GM12874 (cell line): ENCODE data around the gene ZNF446.

Experiments used
- CTCF ChIP-seq: IDR thresholded peaks from 2 replicates; pipeline ENCODE4 v1.5.1; 2011; ENCODE audit warnings: low read depth, mild to moderate bottlenecking, control low read depth, low read length, moderate library complexity; ENCODE audit not compliant: insufficient read depth

ZNF446 gene

DNA sequence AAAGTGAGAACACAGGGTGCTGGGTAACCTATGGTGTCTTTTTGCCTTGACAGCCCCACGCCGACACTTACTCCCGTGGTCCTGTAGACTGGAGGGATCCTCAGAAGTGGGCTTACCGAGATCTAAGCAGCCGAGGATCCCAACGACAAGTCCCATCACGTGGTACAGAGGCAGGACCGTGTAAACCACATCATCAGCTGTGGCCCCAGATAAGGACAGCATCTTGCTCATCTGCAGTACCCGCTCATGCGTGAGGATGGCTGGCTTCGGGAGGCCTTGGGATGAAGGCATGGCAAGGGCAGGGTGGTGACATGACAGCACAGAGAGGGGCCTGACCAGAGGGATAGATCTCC, 33.6 kb downstream of the ZNF446 start:
- no peak for TF ChIP-seq CTCF

- no peak for TF ChIP-seq CTCF
Observed at GRCh38 chr19:58510084-58510862, 34.1 kb downstream of the ZNF446 start.

DNA sequence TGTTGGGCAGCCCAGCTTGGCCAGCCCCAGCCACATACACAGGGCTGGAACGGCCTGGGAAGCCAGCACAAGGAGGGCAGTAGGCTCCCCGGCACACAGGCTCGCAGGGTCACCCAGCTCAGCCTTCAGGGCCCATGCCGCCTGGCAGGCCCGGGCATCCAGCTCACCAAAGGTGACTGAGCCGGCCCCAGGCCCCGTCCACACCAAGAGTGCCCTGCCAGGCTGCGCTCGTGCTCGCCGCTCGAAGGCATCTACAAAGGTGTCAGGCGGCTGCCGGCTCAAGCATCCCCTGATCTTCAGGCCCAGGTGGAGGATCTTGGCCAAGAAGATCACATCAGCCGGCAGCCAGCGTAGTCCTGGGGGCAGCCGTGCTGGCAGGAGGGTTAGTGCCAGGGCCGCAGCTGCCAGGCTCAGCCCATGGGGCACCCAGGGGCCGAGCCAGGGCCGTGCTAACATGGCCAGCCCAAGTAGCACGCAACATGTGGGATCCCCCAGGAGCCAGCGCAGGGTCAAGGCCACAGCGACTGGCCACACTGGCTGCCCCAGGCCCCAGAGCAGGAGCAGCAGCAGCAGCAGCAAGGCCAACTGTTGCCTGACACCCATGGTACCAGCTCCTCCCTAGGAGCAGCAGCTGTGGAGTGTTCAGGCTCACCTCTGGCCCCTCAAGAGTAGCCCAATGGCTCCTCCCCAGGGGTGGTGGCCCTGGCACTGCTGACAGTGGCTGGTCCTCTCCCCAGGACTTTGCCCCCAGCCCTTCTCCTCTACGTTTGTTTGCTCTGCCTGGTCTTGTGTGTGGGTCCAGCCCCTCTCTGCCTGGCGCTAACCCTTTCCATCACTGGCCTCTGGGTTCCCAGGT, 35.4 kb downstream of the ZNF446 start, which contains the start of gene SLC27A5:
Gene SLC27A5, minus strand, starts transcription at position 640 of the 856 bp plus-strand sequence. Its CDS starts 37 bp downstream, at position 603.
- TF ChIP-seq CTCF, result no peak

- TF ChIP-seq CTCF, result no peak
Observed at GRCh38 chr19:58513213-58513693, 37.1 kb downstream of the ZNF446 start.

DNA sequence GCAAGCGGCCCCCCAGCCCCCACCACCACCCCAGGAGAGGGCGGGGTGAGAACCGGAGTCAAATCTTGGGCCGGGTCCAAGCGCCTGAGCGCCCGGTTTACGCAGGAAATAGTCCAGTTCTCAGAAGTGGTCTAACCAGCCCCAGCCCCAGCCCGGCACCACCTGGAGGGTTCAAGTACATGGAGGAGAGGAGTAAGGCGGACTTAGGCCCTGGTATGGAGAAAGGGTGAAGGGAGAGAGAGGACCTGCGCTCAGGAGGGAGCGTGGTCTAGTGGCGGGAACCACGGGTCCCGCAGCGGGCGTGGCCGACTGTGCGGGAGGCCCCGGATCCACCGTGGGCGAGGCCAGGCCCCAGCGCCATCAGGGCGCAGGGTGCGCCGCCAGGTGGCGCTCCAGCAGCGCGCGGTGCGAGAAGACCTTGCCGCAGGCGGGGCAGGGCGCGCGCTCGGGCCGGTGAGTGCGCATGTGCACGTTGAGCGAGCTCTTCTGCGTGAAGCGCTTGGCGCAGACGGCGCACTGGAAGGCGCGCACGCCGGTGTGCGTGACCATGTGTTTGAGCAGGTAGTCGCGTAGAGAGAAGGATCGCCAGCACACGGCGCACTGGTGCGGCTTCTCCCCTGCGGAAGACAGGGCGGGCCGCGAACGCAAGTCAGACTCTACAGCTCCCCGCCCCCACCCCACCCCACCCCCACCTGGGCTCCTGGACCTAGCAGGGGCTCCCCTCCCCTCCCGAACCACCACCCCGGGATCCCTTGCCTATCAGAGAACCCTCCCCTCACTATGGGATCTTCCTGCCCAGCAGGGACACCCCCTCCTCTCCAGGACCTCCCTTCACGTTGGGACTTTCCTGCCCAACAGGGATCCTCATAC, 37.8 kb downstream of the ZNF446 start:
- TF ChIP-seq CTCF, result peak; percentile 98

DNA sequence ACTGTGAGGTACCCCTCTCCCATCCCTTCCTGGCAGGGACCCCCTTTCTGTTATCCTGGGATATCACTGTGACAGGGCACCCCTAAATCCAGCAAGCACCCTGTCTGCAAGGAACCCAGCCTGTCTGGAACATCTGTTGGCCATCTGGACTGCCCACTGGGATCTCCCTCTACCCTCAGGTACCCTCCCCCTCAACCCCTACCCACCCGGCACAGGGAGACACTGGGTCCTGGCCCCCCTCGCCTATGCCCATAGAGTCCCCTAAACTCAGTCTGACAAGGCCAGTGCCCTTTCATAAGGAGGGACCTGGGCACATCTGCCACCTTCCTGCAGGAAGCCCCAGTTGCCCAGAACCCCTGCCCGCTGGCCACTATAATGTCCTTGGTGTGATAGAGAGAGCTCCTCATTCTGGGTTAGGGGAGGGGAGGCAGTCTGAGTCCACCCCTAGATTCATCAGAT, 38.4 kb downstream of the ZNF446 start:
- TF ChIP-seq CTCF, result no peak
